Activated T-helper 9 cell treated with anti-CD3 and anti-CD28 coated beads, Interleukin-2, amount 50 U/mL, for 16 hours (primary cell): Measurements from ENCODE around the gene INSIG2.

Source experiments
- DNase-seq: peaks from one replicate; pipeline ENCODE4 v3.0.0-alpha.2; 2020; ENCODE audit warnings: low read depth

Gene INSIG2

GRCh38 chr2:118088051-118089024 is at the start of gene INSIG2:
Gene INSIG2 (plus strand): TSS chr2:118088471. CDS start chr2:118096557, 8,086 bp downstream.
- peak; percentile 83 for DNase-seq

- no peak for DNase-seq
Measured at GRCh38 chr2:118040891-118041290, 47.4 kb upstream of the INSIG2 start.

GRCh38 chr2:118044103-118044716 is 44.1 kb upstream of the INSIG2 start:
- DNase-seq = no peak

GRCh38 chr2:118044854-118045253 is 43.4 kb upstream of the INSIG2 start:
- no peak for DNase-seq

GRCh38 chr2:118045286-118045685 is 43.0 kb upstream of the INSIG2 start:
- no peak for DNase-seq

GRCh38 chr2:118046634-118047210 is 41.5 kb upstream of the INSIG2 start:
- no peak for DNase-seq

GRCh38 chr2:118047380-118047826 is 40.9 kb upstream of the INSIG2 start:
- no peak for DNase-seq

GRCh38 chr2:118048401-118048800 is 39.9 kb upstream of the INSIG2 start:
- DNase-seq = no peak

GRCh38 chr2:118049140-118049815 is 39.0 kb upstream of the INSIG2 start:
- DNase-seq = no peak

- no peak for DNase-seq
Measured at GRCh38 chr2:118049816-118050140, 38.5 kb upstream of the INSIG2 start.

GRCh38 chr2:118050386-118050785 is 37.9 kb upstream of the INSIG2 start:
- DNase-seq = no peak

- DNase-seq = no peak
Measured at GRCh38 chr2:118050974-118051373, 37.3 kb upstream of the INSIG2 start.

GRCh38 chr2:118051826-118052358 is 36.4 kb upstream of the INSIG2 start:
- DNase-seq = no peak

- DNase-seq = no peak
Measured at GRCh38 chr2:118052474-118052873, 35.8 kb upstream of the INSIG2 start.

- no peak for DNase-seq
Measured at GRCh38 chr2:118053681-118054080, 34.6 kb upstream of the INSIG2 start.

GRCh38 chr2:118054213-118055008 is 33.9 kb upstream of the INSIG2 start:
- DNase-seq = no peak

GRCh38 chr2:118055512-118056164 is 32.6 kb upstream of the INSIG2 start:
- DNase-seq = no peak

- no peak for DNase-seq
Measured at GRCh38 chr2:118056165-118056534, 32.1 kb upstream of the INSIG2 start.

GRCh38 chr2:118056801-118057200 is 31.5 kb upstream of the INSIG2 start:
- no peak for DNase-seq

GRCh38 chr2:118058951-118059350 is 29.3 kb upstream of the INSIG2 start:
- DNase-seq = no peak
